ENCODE measurements around the gene USP32. TPM values are rescaled to one million over a fixed set of nuclear protein-coding genes. Genes with fewer than 3 reads are reported as not detected.
A peak's percentile ranks its signal among the peaks of the same experiment; 100 is the strongest.

The USP32 gene
- total RNA-seq, 1 donor from 2014 or later, result 59.6 TPM

GRCh38 chr17:60155815-60156214, 236.1 kb downstream of the USP32 start:
- DNase-seq, result no peak
- TF ChIP-seq, protein P1, sequence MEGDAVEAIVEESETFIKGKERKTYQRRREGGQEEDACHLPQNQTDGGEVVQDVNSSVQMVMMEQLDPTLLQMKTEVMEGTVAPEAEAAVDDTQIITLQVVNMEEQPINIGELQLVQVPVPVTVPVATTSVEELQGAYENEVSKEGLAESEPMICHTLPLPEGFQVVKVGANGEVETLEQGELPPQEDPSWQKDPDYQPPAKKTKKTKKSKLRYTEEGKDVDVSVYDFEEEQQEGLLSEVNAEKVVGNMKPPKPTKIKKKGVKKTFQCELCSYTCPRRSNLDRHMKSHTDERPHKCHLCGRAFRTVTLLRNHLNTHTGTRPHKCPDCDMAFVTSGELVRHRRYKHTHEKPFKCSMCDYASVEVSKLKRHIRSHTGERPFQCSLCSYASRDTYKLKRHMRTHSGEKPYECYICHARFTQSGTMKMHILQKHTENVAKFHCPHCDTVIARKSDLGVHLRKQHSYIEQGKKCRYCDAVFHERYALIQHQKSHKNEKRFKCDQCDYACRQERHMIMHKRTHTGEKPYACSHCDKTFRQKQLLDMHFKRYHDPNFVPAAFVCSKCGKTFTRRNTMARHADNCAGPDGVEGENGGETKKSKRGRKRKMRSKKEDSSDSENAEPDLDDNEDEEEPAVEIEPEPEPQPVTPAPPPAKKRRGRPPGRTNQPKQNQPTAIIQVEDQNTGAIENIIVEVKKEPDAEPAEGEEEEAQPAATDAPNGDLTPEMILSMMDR (IDR thresholded peaks at IDR 0.05; ENCODE audit: partially characterized antibody, unreplicated experiment), result no peak
- Mint-ChIP-seq H3K4me1 (ENCODE audit: low read depth, unreplicated experiment) (peaks cover 25% of the 10 kb centered on the region), H3K36me3 (ENCODE audit: unreplicated experiment) (peaks cover 3% of the 10 kb centered on the region), H3K9me3 (ENCODE audit: unreplicated experiment) (peaks cover 5% of the 10 kb centered on the region), H3K27ac (ENCODE audit: unreplicated experiment) (peak overlapping the region; percentile 18), H3K27me3 (ENCODE audit: unreplicated experiment) (peaks cover 18% of the 10 kb centered on the region), H3K4me3 (ENCODE audit: unreplicated experiment) (peak overlapping the region; percentile 72)

DNA sequence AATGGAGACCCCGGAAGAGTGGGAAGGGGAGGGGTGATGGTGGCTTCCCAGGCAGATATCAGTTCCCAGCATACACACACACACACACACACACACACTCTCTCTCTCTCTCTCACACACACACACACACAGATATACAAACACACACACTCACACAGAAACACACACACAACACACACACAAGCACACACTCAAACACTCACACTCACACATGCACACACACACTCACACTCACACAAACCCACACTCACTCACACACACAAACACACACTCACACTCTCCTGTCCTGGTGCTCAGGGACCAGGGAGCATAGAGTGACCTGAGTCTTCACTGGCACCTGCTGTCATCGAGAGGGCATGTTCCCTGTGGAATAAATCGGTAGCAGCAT, 236.5 kb downstream of the USP32 start:
- H3K27me3 Mint-ChIP-seq (ENCODE audit: unreplicated experiment), result peaks cover 18% of the 10 kb centered on the region
- peaks cover 25% of the 10 kb centered on the region for H3K4me1 Mint-ChIP-seq (ENCODE audit: low read depth, unreplicated experiment)
- DNase-seq, result no peak
- TF ChIP-seq, protein P1 (IDR thresholded peaks at IDR 0.05; ENCODE audit: partially characterized antibody, unreplicated experiment), result no peak
- H3K27ac Mint-ChIP-seq (ENCODE audit: unreplicated experiment), result peak overlapping the region; percentile 18
- H3K36me3 Mint-ChIP-seq (ENCODE audit: unreplicated experiment), result peaks cover 3% of the 10 kb centered on the region
- peak overlapping the region; percentile 72 for H3K4me3 Mint-ChIP-seq (ENCODE audit: unreplicated experiment)
- H3K9me3 Mint-ChIP-seq (ENCODE audit: unreplicated experiment), result peaks cover 5% of the 10 kb centered on the region

GRCh38 chr17:60154616-60155426, 237.1 kb downstream of the USP32 start:
- peak; percentile 54 for DNase-seq
- H3K9me3 Mint-ChIP-seq (ENCODE audit: unreplicated experiment), result peaks cover 2% of the 10 kb centered on the region
- peaks cover 15% of the 10 kb centered on the region for H3K27me3 Mint-ChIP-seq (ENCODE audit: unreplicated experiment)
- H3K4me1 Mint-ChIP-seq (ENCODE audit: low read depth, unreplicated experiment), result peaks cover 25% of the 10 kb centered on the region
- peaks cover 3% of the 10 kb centered on the region for H3K36me3 Mint-ChIP-seq (ENCODE audit: unreplicated experiment)
- TF ChIP-seq, protein P1 (IDR thresholded peaks at IDR 0.05; ENCODE audit: partially characterized antibody, unreplicated experiment), result no peak
- H3K4me3 Mint-ChIP-seq (ENCODE audit: unreplicated experiment), result peak overlapping the region; percentile 20
- H3K27ac Mint-ChIP-seq (ENCODE audit: unreplicated experiment), result peak overlapping the region; percentile 18

- peaks cover 25% of the 10 kb centered on the region for H3K4me1 Mint-ChIP-seq (ENCODE audit: low read depth, unreplicated experiment)
- H3K36me3 Mint-ChIP-seq (ENCODE audit: unreplicated experiment), result peaks cover 3% of the 10 kb centered on the region
- H3K27ac Mint-ChIP-seq (ENCODE audit: unreplicated experiment), result no peak overlapping the region
- DNase-seq, result no peak
- TF ChIP-seq, protein P1 (IDR thresholded peaks at IDR 0.05; ENCODE audit: partially characterized antibody, unreplicated experiment), result no peak
- H3K9me3 Mint-ChIP-seq (ENCODE audit: unreplicated experiment), result peaks cover 2% of the 10 kb centered on the region
- H3K27me3 Mint-ChIP-seq (ENCODE audit: unreplicated experiment), result peaks cover 18% of the 10 kb centered on the region
- no peak overlapping the region for H3K4me3 Mint-ChIP-seq (ENCODE audit: unreplicated experiment)
Measured at GRCh38 chr17:60153606-60154390, 238.1 kb downstream of the USP32 start.
